Panc1 (cell line): ENCODE data around the gene DLG2. TPM values are rescaled to one million over a fixed set of nuclear protein-coding genes. Genes with fewer than 3 reads are reported as not detected.

Experiments
- ATAC-seq: fragments of 200-7000 bp; cut with Tn5 transposase; 2 replicates; pipeline ENCODE4 v1.9.1; 2020; ENCODE audit warnings: mild to moderate bottlenecking, moderate library complexity
- BruUV-seq: library from RNA; stranded (reverse); fragments of 400-500 nt; replicated peaks from 2 replicates; lab custom pipeline; 2021; lab: Mats Ljungman, UMichigan
- CTCF ChIA-PET: fragments of 300-600 bp; sonication (Branson Sonifier 250); formaldehyde crosslinking; loops from one replicate; lab custom pipeline; 2022; ENCODE audit warnings: antibody characterized with exemption; lab: Charles Lee
- POLR2A ChIA-PET: fragments of 300-600 bp; sonication (Branson Sonifier 250); formaldehyde crosslinking; loops from one replicate; lab custom pipeline; 2022; ENCODE audit warnings: antibody characterized with exemption; lab: Charles Lee
- DNase-seq: peaks from one replicate; pipeline ENCODE4 v3.0.0-alpha.2; 2010; ENCODE audit warnings: low read depth, low spot score
- H3K27ac ChIP-seq: 2 replicates; pipeline ENCODE4 v1.5.1; 2011; ENCODE audit warnings: mild to moderate bottlenecking, low read length, inconsistent platforms
- H3K27me3 ChIP-seq: fragments of 200-500 bp; sonication (Bioruptor generic); 2 replicates; pipeline ENCODE4 v1.6.0; 2014; ENCODE audit warnings: low read length, inconsistent platforms; ENCODE audit not compliant: control insufficient read depth, insufficient read depth
- H3K36me3 ChIP-seq: fragments of 200-500 bp; sonication (Bioruptor generic); 2 replicates; pipeline ENCODE4 v1.5.1; 2014; ENCODE audit warnings: inconsistent platforms, mild to moderate bottlenecking, low read length, moderate library complexity; ENCODE audit not compliant: control insufficient read depth, insufficient read depth
- H3K4me1 ChIP-seq: 2 replicates; pipeline ENCODE4 v1.5.1; 2011; ENCODE audit warnings: inconsistent platforms, mild to moderate bottlenecking, low read length, moderate library complexity; ENCODE audit not compliant: control insufficient read depth, insufficient read depth
- H3K4me3 ChIP-seq, 2 experiments: 2 replicates each; pipeline ENCODE4 v1.5.1; 2011 to 2012; ENCODE audit warnings: low read depth in 2 of 2, low read length in 2 of 2, mild to moderate bottlenecking in 2 of 2, inconsistent platforms in 1 of 2, moderate library complexity in 1 of 2
- H3K9me3 ChIP-seq: fragments of 200-500 bp; sonication (Bioruptor generic); 2 replicates; pipeline ENCODE4 v1.5.1; 2014; ENCODE audit warnings: low read depth, mild to moderate bottlenecking, inconsistent platforms, low read length, moderate library complexity; ENCODE audit not compliant: control insufficient read depth, insufficient read depth
- CTCF ChIP-seq: fragments of 450-650 bp; IDR thresholded peaks from 2 replicates; pipeline ENCODE4 v1.5.1; 2017; ENCODE audit warnings: mild to moderate bottlenecking
- POLR2AphosphoS5 ChIP-seq: IDR thresholded peaks from 2 replicates; pipeline ENCODE4 v1.6.1; 2012; ENCODE audit warnings: mild to moderate bottlenecking, low read depth, low read length, moderate library complexity
- REST ChIP-seq, 2 experiments: IDR thresholded peaks; 2 replicates each; pipeline ENCODE4 v1.6.1; 2011 to 2012; ENCODE audit warnings: low read depth in 2 of 2, control low read depth in 1 of 2, low read length in 1 of 2, mild to moderate bottlenecking in 1 of 2, moderate library complexity in 1 of 2; ENCODE audit not compliant: insufficient read depth in 1 of 2
- SIN3A ChIP-seq: IDR thresholded peaks from 2 replicates; pipeline ENCODE4 v1.6.1; 2012; ENCODE audit warnings: low read depth, mild to moderate bottlenecking, low read length, moderate library complexity, borderline replicate concordance; ENCODE audit not compliant: insufficient read depth
- TCF7L2 ChIP-seq: IDR thresholded peaks from 2 replicates; pipeline ENCODE4 v1.6.1; 2011; ENCODE audit warnings: mild to moderate bottlenecking, low read depth, low read length, inconsistent platforms
- in situ Hi-C: cut with HindIII; loops from 2 replicates; pipeline ENCODE4 v1.10.0; 2016; ENCODE audit warnings: low sequenced_read_pairs, low pct_unique_long_range_greater_than_20kb
- intact Hi-C: fragments of 100-400 bp; cut with micrococcal nuclease; formaldehyde crosslinking; loops from one replicate; pipeline ENCODE4 v1.10.0; 2022; ENCODE audit not compliant: unreplicated experiment
- total RNA-seq: library from RNA; stranded (reverse); gene quantifications from one replicate; pipeline ENCODE4 v1.2.1, GENCODE V29; 2021; ENCODE audit not compliant: unreplicated experiment

DLG2 gene
- total RNA-seq, 1 experiment from 2014 or later = 4.2 TPM

- TF ChIP-seq TCF7L2 = no peak
- no peak for TF ChIP-seq CTCF
- no peak for TF ChIP-seq POLR2AphosphoS5
- no peak for TF ChIP-seq REST (IDR thresholded peaks at IDR 0.05; ENCODE audit: insufficient read depth in 1 of 2, low read depth in 2 of 2, low read length in 1 of 2)
- no peak for TF ChIP-seq SIN3A
- intact Hi-C loops = no loop called here
- ChIA-PET CTCF (no interaction called here), POLR2A (no interaction called here)
- Histone ChIP-seq H3K36me3 (no peaks in the 10 kb centered on the region), H3K4me3 (no peak overlapping the region), H3K9me3 (no peaks in the 10 kb centered on the region), H3K27ac (no peak overlapping the region), H3K4me1 (no peaks in the 10 kb centered on the region), H3K27me3 (no peaks in the 10 kb centered on the region; the same call in 1 of the 2 replicates)
- DNase-seq = no peak
- BruUV-seq = no TSS peak
- no peak for ATAC-seq
- in situ Hi-C loops = no loop called here
Observed at GRCh38 chr11:85572056-85572455, 55.1 kb downstream of the DLG2 start.

GRCh38 chr11:85569525-85569924 is 57.6 kb downstream of the DLG2 start:
- Histone ChIP-seq H3K4me3 (no peak overlapping the region), H3K9me3 (no peaks in the 10 kb centered on the region), H3K4me1 (no peaks in the 10 kb centered on the region), H3K36me3 (no peaks in the 10 kb centered on the region), H3K27me3 (no peaks in the 10 kb centered on the region; the same call in 1 of the 2 replicates), H3K27ac (no peak overlapping the region)
- DNase-seq = no peak
- no peak for TF ChIP-seq REST (IDR thresholded peaks at IDR 0.05; ENCODE audit: insufficient read depth in 1 of 2, low read depth in 2 of 2, low read length in 1 of 2)
- no peak for TF ChIP-seq SIN3A
- TF ChIP-seq POLR2AphosphoS5 = no peak
- TF ChIP-seq TCF7L2 = no peak
- no peak for TF ChIP-seq CTCF
- in situ Hi-C loops = no loop called here
- ChIA-PET CTCF (no interaction called here), POLR2A (no interaction called here)
- intact Hi-C loops = no loop called here
- ATAC-seq = no peak
- no TSS peak for BruUV-seq
